ENCODE results near the gene OSBPL1A.

DNA sequence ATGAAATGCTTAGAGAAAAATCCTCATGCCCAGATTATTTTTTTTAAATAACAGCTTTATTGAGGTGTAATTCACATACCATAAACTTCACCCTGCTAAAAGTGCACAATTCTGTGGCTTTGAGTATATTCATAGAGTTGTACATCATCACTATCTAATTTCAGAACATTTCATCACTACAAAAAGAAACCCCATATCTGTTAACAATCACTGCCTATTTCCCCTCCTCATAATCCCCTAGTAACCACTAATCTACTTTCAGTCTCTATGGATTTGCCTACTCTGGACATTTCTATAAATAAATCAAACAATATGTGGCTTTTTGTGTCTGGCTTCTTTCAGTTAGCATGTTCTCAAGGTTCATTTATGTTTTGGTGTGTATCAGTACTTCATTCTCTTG is 51.4 kb downstream of the OSBPL1A start:
- TF ChIP-seq, protein P1, sequence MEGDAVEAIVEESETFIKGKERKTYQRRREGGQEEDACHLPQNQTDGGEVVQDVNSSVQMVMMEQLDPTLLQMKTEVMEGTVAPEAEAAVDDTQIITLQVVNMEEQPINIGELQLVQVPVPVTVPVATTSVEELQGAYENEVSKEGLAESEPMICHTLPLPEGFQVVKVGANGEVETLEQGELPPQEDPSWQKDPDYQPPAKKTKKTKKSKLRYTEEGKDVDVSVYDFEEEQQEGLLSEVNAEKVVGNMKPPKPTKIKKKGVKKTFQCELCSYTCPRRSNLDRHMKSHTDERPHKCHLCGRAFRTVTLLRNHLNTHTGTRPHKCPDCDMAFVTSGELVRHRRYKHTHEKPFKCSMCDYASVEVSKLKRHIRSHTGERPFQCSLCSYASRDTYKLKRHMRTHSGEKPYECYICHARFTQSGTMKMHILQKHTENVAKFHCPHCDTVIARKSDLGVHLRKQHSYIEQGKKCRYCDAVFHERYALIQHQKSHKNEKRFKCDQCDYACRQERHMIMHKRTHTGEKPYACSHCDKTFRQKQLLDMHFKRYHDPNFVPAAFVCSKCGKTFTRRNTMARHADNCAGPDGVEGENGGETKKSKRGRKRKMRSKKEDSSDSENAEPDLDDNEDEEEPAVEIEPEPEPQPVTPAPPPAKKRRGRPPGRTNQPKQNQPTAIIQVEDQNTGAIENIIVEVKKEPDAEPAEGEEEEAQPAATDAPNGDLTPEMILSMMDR (IDR thresholded peaks at IDR 0.05; ENCODE audit: low read depth, low read length): no peak
- no peak for TF ChIP-seq EZH2phosphoT487 (IDR thresholded peaks at IDR 0.05; ENCODE audit: low read depth)

Measured in OCI-LY3 (cell line).